GM04504 (cell line): ENCODE results near the gene IGF2R.
A peak's percentile ranks its signal among the peaks of the same experiment; 100 is the strongest.
"Not testable (repeated sequence)": the region's sequence is repeated elsewhere in the genome, so short reads cannot be mapped to it uniquely, and the experiment has no call there.

Experiments used
- DNase-seq: peaks from one replicate; pipeline ENCODE4 v3.0.0-alpha.2; 2012; ENCODE audit warnings: low read depth

Gene IGF2R

DNA sequence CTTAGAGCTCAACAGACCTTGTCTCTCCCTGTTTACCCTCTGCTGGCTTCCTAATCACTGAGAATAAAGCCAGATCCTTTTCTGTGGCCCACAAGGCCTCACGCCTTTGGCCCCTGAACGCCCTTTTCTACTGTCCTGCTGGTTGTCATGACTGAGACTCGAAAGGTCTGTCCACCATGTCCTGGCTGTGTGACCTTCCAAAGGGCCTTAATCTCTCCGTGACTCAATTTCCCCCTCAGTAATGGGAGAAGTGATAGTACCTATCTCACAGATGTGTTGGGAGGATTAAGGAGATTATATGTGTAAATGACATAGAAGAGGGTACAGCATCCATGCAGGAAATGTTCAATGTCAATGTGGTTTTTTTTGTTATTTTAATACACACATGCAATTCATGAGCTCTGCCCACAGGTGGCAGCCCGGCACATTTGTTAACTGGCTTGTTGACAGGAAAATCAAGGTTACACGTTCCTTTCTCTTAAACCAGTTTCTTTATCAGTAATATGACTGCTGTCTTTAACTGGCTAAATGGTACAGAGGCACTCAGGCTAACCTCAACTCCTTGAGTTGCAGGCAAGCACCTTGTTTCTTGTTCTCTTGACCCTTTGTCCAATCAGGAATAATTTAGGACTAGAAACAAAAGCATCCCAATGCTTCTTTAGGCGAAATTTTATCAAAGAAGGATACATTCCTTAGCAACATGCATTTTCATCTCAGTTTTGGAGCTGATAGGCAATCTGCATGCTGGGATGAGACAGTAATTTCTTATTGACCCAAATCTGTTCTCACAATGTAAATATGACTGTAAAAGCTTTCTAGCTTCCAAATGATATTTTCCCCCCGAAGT lies 169.3 kb downstream of the IGF2R start:
- peak; percentile 24 for DNase-seq

DNA sequence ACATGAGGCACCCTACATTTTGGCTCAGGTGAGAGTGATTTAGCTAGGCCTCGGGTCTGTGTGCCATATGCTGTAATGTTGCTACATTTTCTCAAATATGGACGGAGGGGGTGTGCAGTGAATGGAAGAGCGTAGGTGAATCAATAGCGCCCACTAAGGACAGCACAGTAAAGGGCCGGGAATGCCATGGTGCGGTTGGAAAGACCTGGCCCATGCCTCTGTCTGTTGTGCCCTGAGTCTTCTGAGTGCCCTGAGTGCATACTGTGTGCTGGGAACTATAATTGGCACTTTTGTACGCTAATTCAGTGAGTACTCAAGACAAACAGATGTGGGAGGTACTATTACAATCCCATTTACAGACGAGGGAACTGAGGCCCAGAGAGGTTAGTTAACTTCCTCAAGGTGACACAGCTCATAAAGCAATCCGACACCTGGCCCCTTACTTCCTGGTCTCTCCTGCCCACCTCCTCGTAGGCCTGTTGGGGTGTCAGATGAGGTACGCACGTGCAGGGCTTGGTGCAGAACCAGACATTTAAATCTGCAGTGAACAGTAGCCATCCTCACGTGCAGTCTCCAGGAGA lies 170.0 kb downstream of the IGF2R start:
- no peak for DNase-seq

DNA sequence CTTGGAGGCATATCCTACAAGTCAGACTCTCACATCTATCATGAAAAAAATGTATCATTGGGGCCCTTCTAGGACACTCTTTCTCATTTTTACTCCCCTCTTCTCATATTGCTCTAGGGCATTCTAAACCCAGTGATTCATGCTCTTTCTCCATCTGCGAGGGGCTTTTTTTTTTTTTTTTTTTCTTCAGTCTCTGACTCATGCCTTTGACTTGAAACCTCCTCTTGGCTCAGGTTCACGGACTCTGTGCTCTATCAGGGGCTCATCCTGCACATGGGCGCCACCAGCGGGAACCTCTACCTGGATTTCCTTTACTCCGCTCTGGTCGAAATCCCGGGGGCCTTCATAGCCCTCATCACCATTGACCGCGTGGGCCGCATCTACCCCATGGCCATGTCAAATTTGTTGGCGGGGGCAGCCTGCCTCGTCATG lies 170.6 kb downstream of the IGF2R start:
- DNase-seq = peak; percentile 76

DNA sequence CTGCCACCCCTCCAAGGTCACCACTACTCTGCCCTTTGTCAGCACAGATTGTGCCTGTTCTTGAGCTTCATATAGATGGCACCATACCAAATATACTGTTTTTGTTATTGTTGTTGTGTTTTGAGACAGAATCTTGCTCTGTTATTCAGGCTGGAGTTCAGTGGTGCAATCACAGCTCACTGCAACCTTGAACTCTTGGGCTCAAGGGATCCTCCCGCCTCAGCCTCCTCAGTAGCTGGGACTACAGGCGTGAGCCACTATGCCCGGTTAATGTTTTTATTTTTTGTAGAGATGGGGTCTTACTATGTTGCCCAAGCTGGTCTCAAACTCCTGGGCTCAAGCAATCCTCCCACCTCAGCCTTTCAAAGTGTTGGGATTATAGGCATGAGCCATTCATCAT lies 171.6 kb downstream of the IGF2R start:
- not testable (repeated sequence) for DNase-seq

DNA sequence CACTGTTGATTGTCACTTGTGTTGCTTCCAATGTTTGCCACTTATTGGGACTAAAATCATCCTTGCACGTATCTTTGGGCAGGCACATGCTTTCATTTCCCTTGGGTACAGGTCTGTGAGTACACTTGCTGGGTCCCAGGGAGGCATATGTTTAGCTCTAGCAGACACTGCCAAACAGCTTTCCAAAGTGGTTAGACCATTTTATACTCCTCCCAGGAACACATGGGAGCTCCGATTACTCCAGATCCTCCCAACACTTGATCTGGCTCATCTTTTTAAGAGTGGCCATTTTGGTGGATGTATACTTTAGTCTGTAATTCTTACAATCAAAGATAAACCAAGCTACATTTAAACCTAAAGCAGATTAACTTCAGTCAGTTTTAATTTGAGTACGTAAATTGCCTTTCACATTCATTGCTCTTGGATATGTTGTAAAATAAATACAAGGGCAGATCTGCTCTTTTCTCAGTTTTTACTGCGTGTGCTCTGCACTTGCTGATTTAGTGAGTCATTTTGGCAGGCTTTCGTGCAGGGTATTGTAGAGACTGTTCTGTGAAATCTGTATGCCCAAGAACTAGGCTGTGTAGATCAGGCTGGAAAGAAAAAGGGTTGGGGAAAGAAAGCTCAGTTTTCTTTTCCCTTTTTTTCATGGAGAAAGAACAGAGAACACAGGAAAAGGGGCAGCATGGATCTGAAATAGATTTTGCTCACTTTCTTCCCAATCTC lies 172.3 kb downstream of the IGF2R start:
- DNase-seq = peak; percentile 29

DNA sequence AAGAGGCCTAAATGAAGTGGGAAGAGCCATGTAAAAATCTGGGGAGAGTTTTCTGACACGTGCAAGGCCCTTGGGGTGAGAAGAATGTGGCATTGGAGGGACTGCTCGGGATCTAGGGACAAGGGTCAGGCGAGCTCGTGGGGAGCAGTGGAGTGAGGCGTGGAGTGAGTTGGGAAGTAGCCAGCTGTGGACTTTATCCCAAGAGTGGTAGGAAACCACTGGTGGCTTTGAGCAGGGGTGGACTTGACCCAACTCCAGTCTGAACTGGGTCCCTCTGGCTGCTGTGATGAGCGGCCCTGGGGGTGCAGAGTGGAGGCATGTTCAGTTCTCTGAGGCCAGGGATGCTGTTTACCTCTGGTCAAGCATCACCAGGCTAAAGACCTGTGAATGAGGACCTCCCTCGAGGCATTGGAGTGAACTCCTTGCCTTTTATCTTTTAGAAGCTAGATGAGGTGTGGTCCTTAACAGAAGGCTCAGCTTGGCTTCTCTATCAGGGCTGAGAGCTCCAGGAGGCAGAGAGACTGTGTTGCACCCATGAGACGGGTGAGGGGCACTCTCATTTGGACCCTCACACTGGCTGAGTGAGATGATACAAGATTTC lies 173.3 kb downstream of the IGF2R start:
- DNase-seq = no peak

DNA sequence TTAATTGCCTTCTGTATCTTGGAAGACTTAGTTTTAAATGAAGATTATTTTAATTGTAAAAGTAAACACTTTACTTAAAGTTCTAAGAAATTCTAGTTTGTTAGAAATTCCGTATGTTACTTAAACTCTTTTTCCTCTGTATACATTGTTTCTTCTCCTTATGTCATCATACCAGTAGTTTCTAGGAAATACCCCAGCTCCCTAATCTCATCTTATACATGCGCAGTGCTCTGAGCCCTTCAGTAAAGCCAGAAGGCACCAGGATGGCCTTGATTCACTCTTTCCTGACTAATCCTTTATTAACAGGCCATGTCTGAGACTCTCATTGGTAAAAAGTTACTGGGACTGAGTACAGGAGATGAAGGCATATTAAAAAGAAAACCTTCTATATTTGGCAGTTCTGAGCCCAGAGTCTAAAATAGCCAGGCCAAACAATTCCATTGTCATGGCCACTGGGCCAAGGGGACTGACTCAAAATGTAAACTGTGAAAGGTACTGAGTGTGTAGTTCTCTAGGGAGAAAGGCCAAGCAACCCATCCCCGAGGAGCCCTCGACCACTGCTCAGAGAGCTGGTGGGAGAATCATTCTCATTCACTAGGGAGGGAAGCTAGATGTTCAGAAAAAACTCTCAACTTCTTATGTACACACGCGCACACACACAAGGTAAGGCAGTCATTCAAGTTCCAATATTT lies 177.7 kb downstream of the IGF2R start:
- DNase-seq = no peak

DNA sequence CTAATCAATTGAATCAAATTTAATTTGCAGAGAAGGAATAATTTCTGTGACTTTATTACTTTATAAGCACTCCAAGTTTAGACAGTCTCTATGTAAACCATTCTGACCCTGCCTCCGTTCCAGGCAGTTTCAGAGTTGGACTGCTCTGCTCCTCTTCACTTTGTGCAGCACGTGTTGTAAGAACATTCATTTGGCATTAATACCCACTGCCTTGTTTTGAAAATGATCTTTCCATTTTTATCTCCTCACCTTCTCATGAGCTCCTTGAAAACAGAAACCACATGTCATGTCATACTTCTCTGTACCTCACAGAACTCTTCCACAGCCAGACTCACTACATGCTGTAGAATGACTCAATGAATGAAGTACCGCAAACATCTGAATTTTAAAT lies 178.3 kb downstream of the IGF2R start:
- no peak for DNase-seq

DNA sequence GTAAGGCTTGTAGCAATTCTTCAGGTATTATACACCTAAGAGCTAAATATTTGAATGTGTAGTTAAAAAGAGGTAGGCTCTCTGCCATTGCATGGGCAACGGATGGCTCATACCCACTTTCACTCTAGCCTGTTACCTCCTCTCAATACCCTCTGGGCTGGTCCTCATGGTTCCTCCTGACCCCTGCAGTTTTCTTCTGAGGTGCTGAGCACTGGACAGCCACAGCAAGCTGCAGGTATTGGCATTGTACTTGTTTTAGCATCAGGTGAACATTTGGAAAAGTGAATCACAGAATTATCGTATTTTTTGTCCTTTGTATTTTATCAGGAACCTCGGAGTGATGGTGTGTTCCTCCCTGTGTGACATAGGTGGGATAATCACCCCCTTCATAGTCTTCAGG lies 185.6 kb downstream of the IGF2R start:
- no peak for DNase-seq

DNA sequence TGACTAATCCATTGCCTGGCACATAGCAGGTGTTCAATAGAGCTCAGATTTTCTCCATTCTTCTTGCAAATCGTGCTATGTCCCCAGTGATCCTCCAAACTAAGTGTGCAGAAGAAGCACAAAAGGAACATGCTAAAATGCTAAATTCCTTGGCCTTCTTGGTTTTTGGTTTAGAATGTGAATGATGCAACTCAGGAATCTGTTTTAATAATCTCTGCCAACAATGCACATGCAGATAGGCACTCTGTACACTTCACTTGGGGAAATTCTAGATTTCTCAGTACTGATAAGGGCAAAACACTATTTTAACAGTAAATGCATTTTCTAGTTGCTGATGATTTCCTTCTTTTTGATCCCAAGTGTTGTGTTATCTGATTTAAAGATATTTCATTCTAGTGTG lies 188.0 kb downstream of the IGF2R start:
- no peak for DNase-seq

DNA sequence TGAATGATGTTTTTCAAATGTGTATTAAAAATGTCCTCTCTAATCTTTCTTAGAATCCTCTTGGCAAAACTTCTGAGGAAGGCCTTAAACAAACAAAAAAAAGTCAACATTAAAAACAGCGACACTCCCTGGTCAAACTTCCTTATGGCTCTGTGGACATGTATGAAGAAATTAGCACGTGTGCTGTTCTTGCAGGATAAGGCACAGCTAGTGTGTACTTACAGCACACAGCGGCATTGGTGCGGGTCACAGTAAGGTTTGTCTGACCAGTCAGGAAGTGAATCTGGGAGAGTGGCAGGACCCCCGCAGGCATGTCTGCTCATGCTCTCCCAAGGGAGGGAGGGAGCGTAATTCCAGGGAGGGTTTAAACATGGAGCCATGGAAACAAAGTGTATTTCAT lies 191.6 kb downstream of the IGF2R start:
- DNase-seq = no peak
